NCI-H2107 (cell line): ENCODE measurements around the gene KNOP1.

Experiments
- DNase-seq: peaks from one replicate; lab custom pipeline; 2025; lab: John Stamatoyannopoulos, UW

The KNOP1 gene, protein sequence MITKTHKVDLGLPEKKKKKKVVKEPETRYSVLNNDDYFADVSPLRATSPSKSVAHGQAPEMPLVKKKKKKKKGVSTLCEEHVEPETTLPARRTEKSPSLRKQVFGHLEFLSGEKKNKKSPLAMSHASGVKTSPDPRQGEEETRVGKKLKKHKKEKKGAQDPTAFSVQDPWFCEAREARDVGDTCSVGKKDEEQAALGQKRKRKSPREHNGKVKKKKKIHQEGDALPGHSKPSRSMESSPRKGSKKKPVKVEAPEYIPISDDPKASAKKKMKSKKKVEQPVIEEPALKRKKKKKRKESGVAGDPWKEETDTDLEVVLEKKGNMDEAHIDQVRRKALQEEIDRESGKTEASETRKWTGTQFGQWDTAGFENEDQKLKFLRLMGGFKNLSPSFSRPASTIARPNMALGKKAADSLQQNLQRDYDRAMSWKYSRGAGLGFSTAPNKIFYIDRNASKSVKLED

DNA sequence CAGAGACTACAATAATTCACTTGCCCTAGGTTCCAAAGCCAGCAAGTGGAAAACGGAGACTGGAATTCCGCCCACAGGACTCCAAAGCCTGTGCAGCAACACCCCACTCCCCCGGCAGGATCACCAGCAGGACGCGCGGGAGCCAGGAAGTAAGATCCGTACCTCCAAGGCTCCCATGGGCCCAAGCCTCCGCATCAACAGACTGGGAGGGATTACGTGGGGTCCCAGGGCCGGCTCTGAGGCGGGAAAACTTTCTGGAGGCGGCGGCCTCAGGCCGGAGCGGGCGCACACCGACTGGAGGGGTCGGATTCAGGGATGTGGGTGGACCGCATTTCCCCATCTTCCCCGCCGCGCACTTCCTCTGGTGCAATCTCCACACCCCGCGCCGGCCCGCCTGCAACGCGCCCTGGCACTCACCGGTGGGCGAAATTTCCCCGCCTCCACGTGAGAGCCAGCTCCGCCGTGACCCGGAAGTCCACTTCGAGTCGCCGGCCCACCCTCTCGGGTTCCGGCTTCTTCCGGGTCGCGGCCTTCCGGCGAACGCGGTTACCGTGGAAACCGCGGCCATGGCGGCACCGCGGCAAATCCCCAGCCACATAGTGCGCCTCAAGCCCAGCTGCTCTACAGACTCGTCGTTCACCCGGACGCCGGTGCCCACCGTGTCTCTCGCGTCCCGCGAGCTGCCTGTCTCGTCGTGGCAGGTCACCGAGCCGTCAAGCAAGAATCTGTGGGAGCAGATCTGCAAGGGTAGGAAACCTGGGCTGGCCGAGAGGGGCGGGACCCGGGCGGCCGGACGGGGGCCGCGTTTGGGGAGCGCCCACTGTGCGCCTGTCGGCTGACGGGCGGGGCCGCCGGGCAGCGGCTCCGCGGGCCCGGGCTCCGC lies at the start of gene KNOP1, which contains the start of gene IQCK:
Gene KNOP1, minus strand, starts transcription at position 487 of the 883 bp plus-strand sequence. CDS start 3,192 bp downstream, outside the sequence.
Gene IQCK, plus strand, starts transcription at position 531 of the 883 bp plus-strand sequence. Its CDS starts 36 bp downstream, at position 567.
- DNase-seq = peak; percentile 60

DNA sequence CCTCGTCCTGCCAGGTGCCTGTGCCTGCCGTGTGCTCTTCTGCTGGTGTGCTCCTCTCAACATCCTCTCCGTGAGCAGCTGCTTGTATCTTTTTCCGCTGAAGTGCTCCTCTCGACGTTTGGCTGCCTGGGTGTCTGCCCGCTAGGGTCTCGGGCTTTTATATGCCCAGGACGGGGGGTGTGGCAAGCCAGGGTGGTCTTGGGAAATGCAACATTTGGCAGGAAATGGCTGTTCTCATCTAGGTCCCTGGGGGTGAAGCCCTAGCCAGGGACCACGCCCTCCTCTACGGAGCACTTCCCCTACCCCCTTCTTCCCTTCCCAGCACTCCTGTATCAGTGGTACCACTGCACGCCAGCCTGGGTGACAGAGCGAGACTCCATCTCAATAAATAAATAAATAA lies 49.5 kb upstream of the KNOP1 start:
- no peak for DNase-seq

DNA sequence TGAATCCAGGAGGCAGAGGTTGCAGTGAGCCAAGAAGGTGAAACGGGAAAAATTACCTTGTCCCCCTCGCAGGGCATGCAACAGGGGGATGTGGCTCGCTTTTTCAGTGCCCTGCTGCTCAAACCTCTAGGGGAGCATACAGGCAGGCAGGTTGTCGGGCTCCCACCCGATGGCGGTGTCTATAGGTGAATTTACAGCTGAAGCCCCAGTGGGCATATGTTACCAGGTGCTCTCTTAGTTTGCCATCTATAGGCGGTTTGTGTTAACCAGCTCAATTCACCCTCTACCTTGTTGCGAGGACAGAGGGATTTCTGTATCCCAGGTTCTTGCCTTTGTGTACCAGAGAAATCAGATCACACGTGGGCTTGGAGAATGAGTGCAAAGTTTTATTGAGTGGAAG lies 49.0 kb upstream of the KNOP1 start:
- no peak for DNase-seq

DNA sequence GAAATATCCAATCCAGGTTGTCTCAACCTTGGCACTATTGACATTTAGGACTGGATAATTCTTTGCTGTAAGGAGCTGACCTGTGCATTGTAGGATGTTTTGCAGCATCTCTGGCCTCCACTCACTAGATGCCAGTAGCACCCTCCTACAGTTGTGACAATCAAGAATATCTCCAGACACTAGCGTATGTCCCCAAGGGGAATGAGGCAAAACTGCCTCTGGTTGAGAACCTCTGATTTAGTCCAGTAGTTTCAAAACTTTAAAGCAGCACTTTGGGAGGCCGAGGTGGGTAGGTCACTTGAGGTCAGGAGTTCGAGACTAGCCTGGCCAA lies 48.5 kb upstream of the KNOP1 start:
- DNase-seq = no peak

DNA sequence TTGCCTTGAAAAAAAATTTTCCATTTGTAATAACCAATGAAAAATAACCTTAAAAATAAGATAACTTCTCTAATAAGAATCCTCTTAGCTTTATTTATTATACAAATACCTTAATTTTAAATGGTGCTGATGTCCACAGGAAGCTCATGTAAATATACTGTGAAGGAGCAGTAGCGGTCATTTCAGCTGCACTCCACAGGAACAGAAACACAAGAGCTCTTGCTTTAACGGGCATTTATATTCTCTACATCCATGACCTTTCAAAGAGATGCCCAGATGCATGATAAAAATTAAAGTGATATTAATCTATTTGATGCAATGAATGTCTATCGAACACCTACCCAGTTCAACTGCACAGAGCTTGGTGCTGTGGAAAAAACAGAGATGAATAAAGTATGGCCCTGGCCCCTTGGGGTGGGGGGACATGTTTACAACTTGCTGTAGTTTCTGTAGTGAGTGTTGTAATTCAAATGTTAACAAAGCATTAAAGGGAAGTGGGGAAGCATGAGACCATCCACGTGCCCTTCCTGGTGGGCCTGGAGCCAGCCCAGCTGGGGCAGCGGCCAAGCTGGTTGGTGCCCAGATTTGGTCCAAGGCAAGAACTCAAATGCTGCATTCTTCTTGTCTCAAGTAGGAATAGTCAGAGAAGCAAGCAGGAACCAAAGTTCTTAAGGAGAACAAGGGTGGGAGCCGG lies 48.0 kb upstream of the KNOP1 start:
- no peak for DNase-seq

DNA sequence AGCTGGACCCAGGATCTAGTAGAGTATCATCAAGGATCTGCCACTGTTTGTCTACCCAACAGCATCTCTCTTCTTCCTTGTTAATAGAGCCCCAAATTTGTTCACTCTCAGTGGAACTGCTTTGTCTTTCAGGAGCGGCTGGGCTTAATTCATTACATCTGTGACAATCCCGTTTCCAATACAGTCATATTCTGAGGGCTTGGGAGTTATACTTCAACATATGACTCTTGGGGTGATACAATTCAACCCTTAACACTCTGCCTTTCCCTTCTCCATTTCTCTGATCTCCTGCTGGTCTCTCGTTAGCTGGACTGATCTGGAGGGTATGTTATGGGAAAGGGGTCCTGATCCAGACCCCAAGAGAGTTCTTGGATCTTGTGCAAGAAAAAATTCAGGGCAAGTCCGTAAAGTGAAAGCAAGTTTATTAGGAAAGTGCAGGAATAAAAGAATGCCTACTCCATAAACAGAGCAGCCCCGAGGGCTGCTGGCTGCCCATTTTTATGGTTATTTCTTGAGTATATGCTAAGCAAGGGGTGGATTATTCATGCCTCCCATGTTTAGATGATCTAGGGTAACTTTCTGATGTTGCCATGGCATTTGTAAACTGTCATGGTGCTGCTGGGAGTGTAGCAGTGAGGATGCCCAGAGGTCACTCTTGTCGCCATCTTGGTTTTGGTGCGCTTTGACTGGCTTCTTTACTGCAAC lies 42.5 kb upstream of the KNOP1 start:
- DNase-seq = no peak

DNA sequence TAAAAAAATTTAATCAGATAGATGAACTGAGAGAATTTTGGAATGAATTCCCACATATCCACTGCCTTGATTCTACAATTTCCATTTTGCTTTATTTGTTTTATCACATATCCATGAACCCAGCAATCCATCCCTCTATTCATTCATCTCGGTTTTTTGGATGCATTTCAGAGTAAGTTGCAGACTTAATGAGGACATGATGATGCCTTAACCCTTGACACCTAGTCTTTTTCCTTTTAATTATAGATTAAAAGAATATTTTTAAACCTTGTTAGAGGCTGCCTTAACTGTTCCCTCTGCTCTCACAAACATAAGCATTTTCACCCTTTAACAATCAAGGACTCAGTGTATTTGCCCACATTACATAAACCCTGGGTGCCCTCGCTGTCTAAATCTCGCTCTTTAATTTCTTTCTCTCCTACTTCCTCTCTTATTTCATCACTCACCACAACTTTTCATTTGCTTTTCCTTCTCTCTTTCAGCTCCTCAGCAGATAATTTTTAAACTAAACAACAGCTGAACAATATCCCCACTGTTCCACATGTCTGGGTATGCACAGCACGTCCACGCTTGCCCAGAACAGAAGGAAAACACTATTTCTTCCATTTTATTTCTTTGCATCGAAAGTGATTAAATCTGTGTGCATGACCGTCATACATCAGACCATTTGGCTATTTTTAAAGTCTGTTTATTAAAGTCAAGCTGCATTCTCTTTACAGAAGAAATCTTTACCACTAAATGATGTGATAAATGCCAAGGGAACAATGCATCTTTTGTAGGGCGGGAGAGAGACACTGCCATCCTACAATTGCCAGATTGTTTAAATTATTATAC lies 40.0 kb upstream of the KNOP1 start:
- DNase-seq = no peak

DNA sequence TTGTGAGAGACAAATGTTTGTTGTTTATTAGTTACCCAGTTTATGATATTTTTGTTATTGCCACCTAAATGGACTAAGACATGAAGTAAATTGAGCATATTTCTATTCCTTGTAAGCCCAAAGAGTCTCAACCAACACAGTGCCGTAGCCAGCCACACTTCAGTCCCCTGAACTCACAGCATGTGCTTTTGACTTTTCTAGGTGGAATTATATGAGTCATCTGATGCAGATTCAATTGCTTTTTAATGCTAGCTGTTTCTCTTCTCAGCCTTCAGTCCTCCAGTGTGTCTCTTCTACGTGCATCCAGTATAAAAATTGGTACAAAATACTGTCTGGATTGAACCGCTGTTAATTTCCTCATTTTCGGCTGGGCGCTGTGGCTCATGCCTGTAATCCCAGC lies 39.0 kb upstream of the KNOP1 start:
- DNase-seq = no peak

DNA sequence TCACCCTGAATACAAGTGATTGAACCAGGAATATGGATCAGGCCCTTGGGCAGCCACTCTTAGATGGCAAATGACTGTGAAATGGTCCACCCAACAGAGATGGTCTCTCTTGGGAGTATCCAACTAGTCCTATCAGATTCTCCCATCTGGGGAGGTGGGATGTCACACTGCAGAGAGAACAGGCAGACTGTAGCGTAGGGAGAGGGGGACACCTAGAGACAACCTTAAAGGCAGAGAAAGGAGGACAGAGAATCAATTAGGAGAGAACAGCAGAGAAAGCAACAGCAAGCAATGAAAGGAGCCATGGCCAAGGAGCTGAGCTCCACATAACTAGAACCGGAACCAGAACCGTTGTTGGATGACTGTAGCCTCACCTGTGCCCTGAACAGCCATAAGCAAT lies 37.2 kb upstream of the KNOP1 start:
- DNase-seq = no peak

DNA sequence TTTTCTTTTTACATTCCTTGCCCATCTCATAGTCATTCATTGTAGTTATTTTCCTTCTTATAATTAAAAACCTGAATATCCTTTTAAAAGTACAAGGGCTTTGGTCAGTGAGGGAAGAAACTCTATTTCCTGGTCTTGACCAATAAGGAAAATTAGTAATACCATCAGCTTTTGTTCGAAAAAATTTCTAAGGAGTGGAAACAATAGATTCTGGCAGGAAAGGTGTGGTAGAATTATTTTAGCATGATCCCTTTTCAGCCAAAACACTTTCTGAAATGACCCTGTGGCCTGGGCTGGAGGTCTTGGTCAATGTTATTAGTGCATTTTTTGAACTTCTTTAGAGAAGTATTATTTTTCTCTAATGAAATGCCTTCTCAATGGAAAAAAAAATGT lies 36.6 kb upstream of the KNOP1 start:
- no peak for DNase-seq

DNA sequence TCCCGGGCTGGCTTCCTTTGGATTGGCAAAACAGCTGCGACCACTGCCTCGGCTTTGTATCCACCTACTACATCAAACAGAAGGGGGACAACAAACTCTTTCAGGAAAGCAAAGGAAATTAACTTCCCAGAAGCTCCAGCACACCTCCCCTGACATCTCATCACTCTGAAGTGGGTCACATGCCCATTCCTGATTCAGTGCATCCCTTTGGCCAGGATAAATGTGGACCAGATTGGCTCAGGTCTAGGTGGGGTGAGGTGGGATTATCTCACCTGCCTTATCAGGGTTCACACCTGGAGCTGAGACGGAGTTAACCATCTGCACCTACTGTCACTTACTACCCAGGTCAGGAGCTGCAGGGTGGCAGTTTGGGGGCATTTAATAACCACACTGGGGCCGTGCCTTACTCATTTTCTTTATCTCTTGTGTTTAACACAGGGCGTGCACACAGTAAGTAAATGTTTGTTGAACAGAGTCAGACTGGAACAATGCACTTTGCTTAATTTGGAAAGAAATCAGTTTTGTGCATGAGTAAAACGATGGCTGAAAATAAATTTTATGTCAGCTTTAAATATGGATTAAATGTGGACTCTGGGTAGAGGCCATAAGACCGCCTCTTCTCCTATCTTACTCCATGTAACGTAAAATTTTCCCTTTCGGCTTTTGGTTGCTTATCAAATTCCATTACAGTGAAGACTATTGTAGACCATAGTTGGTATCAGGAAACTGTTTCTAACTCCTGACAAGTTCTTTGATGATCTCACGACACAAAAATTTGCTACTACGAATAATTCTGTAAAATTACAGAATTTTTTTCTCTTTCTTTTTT lies 36.0 kb upstream of the KNOP1 start:
- DNase-seq = no peak

DNA sequence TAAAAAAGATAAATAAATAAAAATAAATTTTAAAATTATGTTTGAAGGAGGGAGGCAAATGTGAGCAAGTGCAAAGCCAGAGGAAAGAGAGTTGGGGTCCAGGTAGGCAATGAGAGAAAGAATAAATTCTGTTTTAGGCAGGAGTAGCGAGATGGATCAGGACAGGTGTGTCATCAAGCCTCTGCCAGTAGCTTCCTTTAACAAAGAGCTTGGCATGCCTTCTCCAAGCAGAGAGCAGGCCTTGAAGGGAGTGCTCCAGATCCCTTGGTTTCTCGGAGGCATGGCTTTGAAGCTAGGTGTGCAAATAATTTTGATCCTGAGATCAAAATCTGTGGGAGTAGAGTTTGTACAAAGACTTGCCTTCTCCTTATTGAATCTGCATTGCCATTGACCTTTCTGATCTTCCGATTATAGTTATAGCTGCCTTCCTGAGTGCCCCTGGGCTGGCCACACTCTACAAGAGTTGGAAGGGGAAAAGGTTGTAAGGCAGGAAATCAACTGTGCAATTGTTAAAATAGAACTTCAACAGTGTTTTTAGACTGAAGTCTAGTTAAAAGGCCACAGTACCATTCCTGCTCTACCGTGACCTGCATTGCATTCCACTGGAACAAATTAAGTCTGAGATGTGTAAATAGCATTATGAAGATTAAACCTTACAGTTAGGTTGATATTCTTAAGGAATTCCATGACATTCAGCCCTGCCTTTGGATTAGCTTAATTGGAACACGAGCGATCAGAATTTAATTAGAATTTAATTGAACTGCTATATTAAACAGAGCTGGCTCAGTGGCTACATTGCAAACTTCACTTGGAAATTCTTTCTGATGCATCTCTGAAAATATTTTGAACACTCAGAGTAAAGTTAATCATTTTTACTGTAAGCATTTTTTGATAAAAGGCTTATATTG lies 33.7 kb upstream of the KNOP1 start:
- DNase-seq = no peak

DNA sequence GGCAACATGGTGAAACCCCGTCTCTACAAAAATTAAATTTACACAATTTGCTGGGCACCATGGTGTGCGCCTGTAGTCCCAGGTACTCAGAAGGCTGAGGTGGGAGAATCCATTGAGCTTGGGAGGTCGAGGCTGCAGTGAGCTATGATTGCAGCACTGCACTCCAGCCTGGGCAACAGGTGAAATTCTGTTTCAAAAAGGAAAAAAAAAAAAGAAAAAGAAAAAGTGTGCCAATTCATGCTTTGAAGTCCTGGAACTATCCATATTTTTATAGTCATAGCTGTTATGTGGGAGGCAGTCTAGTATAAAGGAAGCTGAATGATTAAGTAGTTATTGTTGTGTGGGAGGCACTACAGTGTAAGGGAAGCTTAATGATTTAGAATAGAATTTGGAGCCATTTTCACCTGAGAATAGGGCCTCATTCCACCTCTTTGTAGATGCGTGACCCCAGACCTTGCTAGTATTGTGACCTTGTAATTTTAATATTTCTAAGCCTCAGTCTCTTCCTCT lies 31.6 kb upstream of the KNOP1 start:
- DNase-seq = no peak

DNA sequence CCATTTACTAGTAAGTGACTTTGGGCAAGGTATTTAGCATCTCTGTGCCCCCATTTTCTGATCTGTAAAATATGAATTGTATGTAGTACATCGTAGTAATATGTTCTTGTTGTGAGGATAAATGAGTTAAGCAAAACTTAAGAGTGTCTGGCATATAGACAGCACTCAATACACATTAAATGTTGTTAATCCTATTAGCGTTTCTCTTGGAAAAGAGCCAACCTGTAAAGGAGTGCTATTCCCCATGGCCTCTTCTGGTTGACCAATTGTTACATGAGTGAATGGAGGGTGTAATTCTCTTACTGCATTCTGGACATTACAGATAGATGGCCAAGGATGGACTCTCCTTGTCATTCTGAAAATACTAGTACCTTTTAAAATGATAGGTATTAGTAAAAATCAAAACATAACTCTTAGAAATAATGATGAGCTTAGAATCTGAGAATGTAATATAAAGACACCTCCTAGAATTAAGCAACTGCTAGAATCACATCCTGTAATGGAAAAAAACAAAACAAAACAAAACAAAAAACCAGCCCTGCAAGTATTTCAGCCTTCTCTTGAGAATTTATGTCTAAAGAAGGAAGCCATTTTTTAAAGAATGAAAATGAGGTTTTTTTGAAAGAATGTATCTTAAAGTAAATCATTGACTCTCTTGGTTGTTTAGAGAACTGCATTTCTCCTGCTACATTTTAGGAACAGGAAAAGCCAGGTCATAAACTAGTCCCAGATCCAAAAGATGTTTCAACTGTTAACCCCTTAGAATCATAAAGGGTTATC lies 30.6 kb upstream of the KNOP1 start:
- DNase-seq = no peak

DNA sequence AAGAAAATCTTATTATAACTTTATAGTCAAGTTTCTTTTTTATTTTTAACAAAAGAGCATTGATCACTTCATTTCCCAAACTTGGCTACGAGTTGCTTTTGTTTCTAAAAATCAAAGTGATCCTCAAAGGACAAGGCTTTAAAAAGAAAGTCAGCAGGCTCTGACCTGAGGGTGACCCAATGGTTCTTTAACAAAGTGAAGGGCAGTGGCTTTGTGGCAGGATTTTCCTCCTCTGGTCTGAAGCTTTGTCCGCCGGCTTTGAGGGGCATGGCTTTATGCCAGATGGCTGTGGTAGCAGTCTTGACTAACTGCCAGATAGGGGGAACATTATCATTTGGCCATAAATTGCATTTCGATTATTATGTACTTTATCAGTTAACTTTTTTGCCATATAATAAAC lies 28.5 kb upstream of the KNOP1 start:
- DNase-seq = no peak

DNA sequence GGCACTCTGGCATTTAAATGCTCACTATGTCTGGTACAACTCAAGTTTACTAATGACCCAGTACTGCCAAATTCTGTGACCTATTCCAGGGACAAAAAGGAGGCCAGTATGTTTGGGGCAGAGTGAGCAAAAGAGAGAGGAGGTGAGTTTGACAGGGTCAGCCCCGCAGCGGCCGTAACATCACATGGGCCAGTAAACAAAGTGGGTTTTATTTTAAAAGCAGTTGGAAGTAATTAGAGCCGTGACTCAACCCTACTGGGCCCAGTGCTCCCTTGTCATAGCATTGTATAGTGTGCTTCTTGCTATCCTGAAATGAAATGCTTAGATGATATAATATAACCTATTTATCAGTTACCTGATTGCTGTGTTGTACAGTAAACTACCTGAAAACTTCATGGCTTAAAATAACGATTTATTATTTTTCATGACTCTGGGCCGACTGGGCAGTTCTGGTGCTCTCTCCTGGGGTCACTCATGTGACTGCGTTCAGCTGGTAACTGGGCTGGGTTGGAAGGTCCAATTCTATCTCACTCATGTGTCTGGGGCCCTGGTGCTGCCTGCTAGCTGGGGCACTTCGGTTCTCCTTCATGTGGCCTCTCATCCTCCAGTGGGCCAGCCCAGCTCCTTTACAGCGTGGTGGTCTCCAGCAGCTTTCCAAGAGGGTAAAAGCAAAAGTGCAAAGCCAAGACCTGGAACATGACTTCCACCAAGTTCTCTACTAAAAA lies 27.4 kb upstream of the KNOP1 start:
- DNase-seq = no peak

DNA sequence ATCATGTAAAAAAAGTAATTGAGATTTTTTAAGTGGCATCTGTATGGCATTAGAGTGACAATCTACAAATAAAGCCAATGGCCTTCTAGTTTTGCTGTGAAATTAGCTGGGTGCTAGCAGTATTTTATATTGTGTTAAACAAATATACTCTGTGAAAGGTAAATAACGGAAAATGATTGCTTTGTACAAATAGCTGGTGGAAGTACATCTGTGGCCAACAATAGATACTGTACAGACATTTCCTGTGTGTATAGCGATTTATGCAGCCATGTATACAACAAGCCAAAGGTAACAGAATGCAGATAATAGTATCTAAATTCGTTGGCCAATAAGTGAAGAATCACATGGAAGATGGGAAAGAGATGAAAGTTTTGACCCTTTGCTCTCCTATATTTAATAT lies 26.6 kb upstream of the KNOP1 start:
- DNase-seq = no peak
